ENCODE measurements around the gene NEK6.

GRCh38 chr9:124340219-124341069, 82.7 kb downstream of the NEK6 start:
- TF ChIP-seq CTCF (IDR thresholded peaks at IDR 0.05) (no peak), POLR2A (IDR thresholded peaks at IDR 0.05) (no peak)
